ENCODE measurements around the gene PLEKHA6.

GRCh38 chr1:204282761-204283221 is 76.9 kb downstream of the PLEKHA6 start:
- no peak for TF ChIP-seq POLR2A (IDR thresholded peaks at IDR 0.05; ENCODE audit: low read depth, low read length)
- TF ChIP-seq, protein P1, sequence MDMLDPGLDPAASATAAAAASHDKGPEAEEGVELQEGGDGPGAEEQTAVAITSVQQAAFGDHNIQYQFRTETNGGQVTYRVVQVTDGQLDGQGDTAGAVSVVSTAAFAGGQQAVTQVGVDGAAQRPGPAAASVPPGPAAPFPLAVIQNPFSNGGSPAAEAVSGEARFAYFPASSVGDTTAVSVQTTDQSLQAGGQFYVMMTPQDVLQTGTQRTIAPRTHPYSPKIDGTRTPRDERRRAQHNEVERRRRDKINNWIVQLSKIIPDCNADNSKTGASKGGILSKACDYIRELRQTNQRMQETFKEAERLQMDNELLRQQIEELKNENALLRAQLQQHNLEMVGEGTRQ (IDR thresholded peaks at IDR 0.05; ENCODE audit: low read depth, low read length): no peak
- TF ChIP-seq SMC3 (IDR thresholded peaks at IDR 0.05; ENCODE audit: low read depth, low read length): no peak
- TF ChIP-seq BHLHE40 (IDR thresholded peaks at IDR 0.05; ENCODE audit: low read depth, low read length): no peak
- TF ChIP-seq RAD21 (IDR thresholded peaks at IDR 0.05; ENCODE audit: low read length): no peak
- TF ChIP-seq CEBPB (IDR thresholded peaks at IDR 0.05; ENCODE audit: low read depth, low read length): no peak
- TF ChIP-seq, protein P2, sequence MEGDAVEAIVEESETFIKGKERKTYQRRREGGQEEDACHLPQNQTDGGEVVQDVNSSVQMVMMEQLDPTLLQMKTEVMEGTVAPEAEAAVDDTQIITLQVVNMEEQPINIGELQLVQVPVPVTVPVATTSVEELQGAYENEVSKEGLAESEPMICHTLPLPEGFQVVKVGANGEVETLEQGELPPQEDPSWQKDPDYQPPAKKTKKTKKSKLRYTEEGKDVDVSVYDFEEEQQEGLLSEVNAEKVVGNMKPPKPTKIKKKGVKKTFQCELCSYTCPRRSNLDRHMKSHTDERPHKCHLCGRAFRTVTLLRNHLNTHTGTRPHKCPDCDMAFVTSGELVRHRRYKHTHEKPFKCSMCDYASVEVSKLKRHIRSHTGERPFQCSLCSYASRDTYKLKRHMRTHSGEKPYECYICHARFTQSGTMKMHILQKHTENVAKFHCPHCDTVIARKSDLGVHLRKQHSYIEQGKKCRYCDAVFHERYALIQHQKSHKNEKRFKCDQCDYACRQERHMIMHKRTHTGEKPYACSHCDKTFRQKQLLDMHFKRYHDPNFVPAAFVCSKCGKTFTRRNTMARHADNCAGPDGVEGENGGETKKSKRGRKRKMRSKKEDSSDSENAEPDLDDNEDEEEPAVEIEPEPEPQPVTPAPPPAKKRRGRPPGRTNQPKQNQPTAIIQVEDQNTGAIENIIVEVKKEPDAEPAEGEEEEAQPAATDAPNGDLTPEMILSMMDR (conservative IDR thresholded peaks at IDR 0.05; ENCODE audit: low read depth, low read length): no peak
- no peak for TF ChIP-seq MXI1 (IDR thresholded peaks at IDR 0.05; ENCODE audit: borderline replicate concordance, low read depth, low read length)
- no peak for TF ChIP-seq MAZ (IDR thresholded peaks at IDR 0.05; ENCODE audit: borderline replicate concordance, low read depth, low read length)
- no peak for TF ChIP-seq RFX5 (IDR thresholded peaks at IDR 0.05; ENCODE audit: low read depth, low read length)
- no peak for TF ChIP-seq MAFK (IDR thresholded peaks at IDR 0.05; ENCODE audit: low read depth, low read length)
- no peak for TF ChIP-seq FOS (IDR thresholded peaks at IDR 0.05; ENCODE audit: low read depth, low read length)
- TF ChIP-seq, protein P3, sequence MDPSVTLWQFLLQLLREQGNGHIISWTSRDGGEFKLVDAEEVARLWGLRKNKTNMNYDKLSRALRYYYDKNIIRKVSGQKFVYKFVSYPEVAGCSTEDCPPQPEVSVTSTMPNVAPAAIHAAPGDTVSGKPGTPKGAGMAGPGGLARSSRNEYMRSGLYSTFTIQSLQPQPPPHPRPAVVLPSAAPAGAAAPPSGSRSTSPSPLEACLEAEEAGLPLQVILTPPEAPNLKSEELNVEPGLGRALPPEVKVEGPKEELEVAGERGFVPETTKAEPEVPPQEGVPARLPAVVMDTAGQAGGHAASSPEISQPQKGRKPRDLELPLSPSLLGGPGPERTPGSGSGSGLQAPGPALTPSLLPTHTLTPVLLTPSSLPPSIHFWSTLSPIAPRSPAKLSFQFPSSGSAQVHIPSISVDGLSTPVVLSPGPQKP (IDR thresholded peaks at IDR 0.05; ENCODE audit: borderline replicate concordance, low read depth, low read length): no peak
- no peak for TF ChIP-seq RCOR1 (IDR thresholded peaks at IDR 0.05; ENCODE audit: insufficient replicate concordance, low read length)

All from IMR-90 (cell line).